Neural progenitor cell (in vitro differentiated cells): Measurements from ENCODE around the gene AKR1B1. TPM values are rescaled to one million over a fixed set of nuclear protein-coding genes. Genes with fewer than 3 reads are reported as not detected.

Experiments
- DNase-seq: peaks from one replicate; pipeline ENCODE4 v3.0.0-alpha.2; 2016; ENCODE audit warnings: low spot score
- H2AFZ ChIP-seq: fragments of 200-600 bp; sonication (generic); replicated peaks from 2 replicates; pipeline ENCODE4 v1.6.1; 2016; ENCODE audit warnings: antibody characterized with exemption
- H3F3A ChIP-seq: fragments of 200-600 bp; sonication (generic); 2 replicates; pipeline ENCODE4 v1.6.1; 2016; ENCODE audit warnings: antibody characterized with exemption, low read depth
- H3K27ac ChIP-seq: fragments of 200-600 bp; sonication (generic); 2 replicates; pipeline ENCODE4 v1.5.1; 2016; ENCODE audit warnings: mild to moderate bottlenecking
- H3K27me3 ChIP-seq: fragments of 200-600 bp; sonication (generic); 2 replicates; pipeline ENCODE4 v1.6.1; 2016; ENCODE audit warnings: mild to moderate bottlenecking, moderate library complexity
- H3K36me3 ChIP-seq: fragments of 200-600 bp; sonication (generic); 2 replicates; pipeline ENCODE4 v1.5.1; 2016
- H3K4me1 ChIP-seq: fragments of 200-600 bp; sonication (generic); 2 replicates; pipeline ENCODE4 v1.6.1; 2016; ENCODE audit warnings: mixed run types
- H3K4me2 ChIP-seq: fragments of 200-600 bp; sonication (generic); 2 replicates; pipeline ENCODE4 v1.6.1; 2016
- H3K4me3 ChIP-seq: fragments of 200-600 bp; sonication (generic); 2 replicates; pipeline ENCODE4 v1.5.1; 2016
- H3K79me2 ChIP-seq: fragments of 200-600 bp; sonication (generic); 2 replicates; pipeline ENCODE4 v1.6.1; 2016; ENCODE audit warnings: low read depth
- H3K9ac ChIP-seq: fragments of 200-600 bp; sonication (generic); 2 replicates; pipeline ENCODE4 v1.6.1; 2016
- H3K9me3 ChIP-seq: fragments of 200-600 bp; sonication (generic); 2 replicates; pipeline ENCODE4 v1.5.1; 2016; ENCODE audit warnings: low read depth
- H4K20me1 ChIP-seq: fragments of 200-600 bp; sonication (generic); 2 replicates; pipeline ENCODE4 v1.6.1; 2016; ENCODE audit warnings: low read depth
- H3K27ac Mint-ChIP-seq: 3 replicates; pipeline ENCODE4 v1.8.0; 2021; ENCODE audit warnings: mixed read lengths
- H3K27me3 Mint-ChIP-seq: 2 replicates; pipeline ENCODE4 v1.8.0; 2022; ENCODE audit warnings: low read depth, mild to moderate bottlenecking, inconsistent platforms, moderate library complexity, mixed read lengths; ENCODE audit not compliant: insufficient read depth
- H3K36me3 Mint-ChIP-seq: 3 replicates; pipeline ENCODE4 v1.8.0; 2021; ENCODE audit warnings: mixed read lengths
- H3K4me1 Mint-ChIP-seq: 3 replicates; pipeline ENCODE4 v1.8.0; 2021; ENCODE audit warnings: mixed read lengths
- H3K4me3 Mint-ChIP-seq: 3 replicates; pipeline ENCODE4 v1.8.0; 2021; ENCODE audit warnings: mild to moderate bottlenecking, moderate library complexity, mixed read lengths
- H3K9me3 Mint-ChIP-seq: 3 replicates; pipeline ENCODE4 v1.8.0; 2020; ENCODE audit warnings: mixed read lengths
- EZH2 ChIP-seq: fragments of 200-600 bp; sonication (generic); IDR thresholded peaks from 2 replicates; pipeline ENCODE4 v1.6.1; 2017; ENCODE audit warnings: antibody characterized with exemption, mild to moderate bottlenecking, moderate library complexity
- EZH2phosphoT487 ChIP-seq: fragments of 200-600 bp; sonication (generic); IDR thresholded peaks from 2 replicates; pipeline ENCODE4 v1.6.1; 2017; ENCODE audit warnings: antibody characterized with exemption
- total RNA-seq: library from RNA; depleted of rRNA; stranded (reverse); fragments of >200 nt; gene quantifications from 2 replicates; pipeline ENCODE4 v1.2.3, GENCODE V29; 2015; ENCODE audit warnings: low replicate concordance
- TF ChIP-seq, protein P1 (sequence below): fragments of 200-600 bp; sonication (generic); IDR thresholded peaks from 2 replicates; pipeline ENCODE4 v1.5.1; 2017; ENCODE audit warnings: antibody characterized with exemption, mild to moderate bottlenecking

The AKR1B1 gene
- total RNA-seq, 1 donor from 2014 or later = 105 TPM

GRCh38 chr7:134433430-134433829 lies 25.5 kb downstream of the AKR1B1 start:
- no peak overlapping the region for H3K9ac ChIP-seq
- H3K36me3 Mint-ChIP-seq = peaks cover under 1% of the 10 kb centered on the region

GRCh38 chr7:134432296-134433152 lies 26.4 kb downstream of the AKR1B1 start:
- Histone ChIP-seq H2AFZ (peak overlapping the region; percentile 96), H3K27me3 (peaks cover 32% of the 10 kb centered on the region), H3K9me3 (no peaks in the 10 kb centered on the region), H3K4me2 (peak overlapping the region; percentile 81), H3K36me3 (no peaks in the 10 kb centered on the region), H3K9ac (no peak overlapping the region), H4K20me1 (no peaks in the 10 kb centered on the region), H3K4me1 (no peaks in the 10 kb centered on the region), H3K79me2 (no peaks in the 10 kb centered on the region), H3K27ac (no peak overlapping the region), H3F3A (no peaks in the 10 kb centered on the region), H3K4me3 (peak overlapping the region; percentile 47)
- TF ChIP-seq, protein P1, sequence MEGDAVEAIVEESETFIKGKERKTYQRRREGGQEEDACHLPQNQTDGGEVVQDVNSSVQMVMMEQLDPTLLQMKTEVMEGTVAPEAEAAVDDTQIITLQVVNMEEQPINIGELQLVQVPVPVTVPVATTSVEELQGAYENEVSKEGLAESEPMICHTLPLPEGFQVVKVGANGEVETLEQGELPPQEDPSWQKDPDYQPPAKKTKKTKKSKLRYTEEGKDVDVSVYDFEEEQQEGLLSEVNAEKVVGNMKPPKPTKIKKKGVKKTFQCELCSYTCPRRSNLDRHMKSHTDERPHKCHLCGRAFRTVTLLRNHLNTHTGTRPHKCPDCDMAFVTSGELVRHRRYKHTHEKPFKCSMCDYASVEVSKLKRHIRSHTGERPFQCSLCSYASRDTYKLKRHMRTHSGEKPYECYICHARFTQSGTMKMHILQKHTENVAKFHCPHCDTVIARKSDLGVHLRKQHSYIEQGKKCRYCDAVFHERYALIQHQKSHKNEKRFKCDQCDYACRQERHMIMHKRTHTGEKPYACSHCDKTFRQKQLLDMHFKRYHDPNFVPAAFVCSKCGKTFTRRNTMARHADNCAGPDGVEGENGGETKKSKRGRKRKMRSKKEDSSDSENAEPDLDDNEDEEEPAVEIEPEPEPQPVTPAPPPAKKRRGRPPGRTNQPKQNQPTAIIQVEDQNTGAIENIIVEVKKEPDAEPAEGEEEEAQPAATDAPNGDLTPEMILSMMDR = peak; percentile 81
- TF ChIP-seq EZH2phosphoT487 = no peak
- H3K9me3 Mint-ChIP-seq = no peaks in the 10 kb centered on the region
- peak overlapping the region; percentile 77 for H3K4me3 Mint-ChIP-seq
- H3K36me3 Mint-ChIP-seq = no peaks in the 10 kb centered on the region
- no peak overlapping the region for H3K27ac Mint-ChIP-seq
- peaks cover 7% of the 10 kb centered on the region for H3K4me1 Mint-ChIP-seq
- H3K27me3 Mint-ChIP-seq = peaks cover under 1% of the 10 kb centered on the region
- DNase-seq = peak; percentile 90

More at GRCh38 chr7:134433430-134433829, 25.5 kb downstream of the AKR1B1 start:
- peaks cover 32% of the 10 kb centered on the region for H3K27me3 ChIP-seq
- no peaks in the 10 kb centered on the region for H3K9me3 ChIP-seq
- no peaks in the 10 kb centered on the region for H3K36me3 ChIP-seq
- TF ChIP-seq EZH2phosphoT487 (no peak), EZH2 (no peak)
- TF ChIP-seq, protein P1 = no peak
- no peak overlapping the region for H3K27ac ChIP-seq
- no peak for DNase-seq
- H3K4me2 ChIP-seq = no peak overlapping the region
- no peaks in the 10 kb centered on the region for H3K4me1 ChIP-seq
- no peaks in the 10 kb centered on the region for H4K20me1 ChIP-seq
- H3K27ac Mint-ChIP-seq = no peak overlapping the region
- H3K27me3 Mint-ChIP-seq = no peaks in the 10 kb centered on the region
- H3K4me1 Mint-ChIP-seq = peaks cover 7% of the 10 kb centered on the region
- H3K4me3 ChIP-seq = no peak overlapping the region
- peak overlapping the region; percentile 96 for H2AFZ ChIP-seq
- peaks cover under 1% of the 10 kb centered on the region for H3K9me3 Mint-ChIP-seq
- no peaks in the 10 kb centered on the region for H3K79me2 ChIP-seq
- no peaks in the 10 kb centered on the region for H3F3A ChIP-seq
- H3K4me3 Mint-ChIP-seq = no peak overlapping the region

DNA sequence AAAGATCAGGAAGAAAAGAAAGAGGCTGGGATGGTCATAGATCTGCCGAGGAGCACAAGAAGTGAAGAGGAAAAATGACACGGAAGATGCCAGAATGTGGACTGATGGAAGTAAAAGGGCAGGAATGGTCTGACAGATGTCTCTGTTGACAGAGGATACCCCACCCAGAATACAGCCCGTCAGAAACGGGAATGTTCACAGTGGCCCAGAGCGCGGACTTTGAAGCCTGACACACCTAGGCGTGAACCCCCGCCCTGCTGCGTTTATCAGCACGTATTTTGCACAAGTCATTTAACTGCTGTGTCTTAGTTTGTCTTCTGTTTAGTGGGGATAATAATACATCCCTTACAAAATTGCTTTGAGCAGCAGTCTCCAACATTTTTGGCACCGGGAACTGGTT lies 27.1 kb downstream of the AKR1B1 start:
- H3K4me3 Mint-ChIP-seq = no peak overlapping the region
- no peaks in the 10 kb centered on the region for H3K36me3 ChIP-seq
- H3K9me3 ChIP-seq = no peaks in the 10 kb centered on the region
- peak overlapping the region; percentile 96 for H2AFZ ChIP-seq
- peak overlapping the region; percentile 47 for H3K4me3 ChIP-seq
- H3K79me2 ChIP-seq = no peaks in the 10 kb centered on the region
- no peak for DNase-seq
- H3K9me3 Mint-ChIP-seq = no peaks in the 10 kb centered on the region
- H3K4me2 ChIP-seq = peak overlapping the region; percentile 81
- TF ChIP-seq EZH2phosphoT487 = no peak
- TF ChIP-seq, protein P1 = no peak
- no peak for TF ChIP-seq EZH2
- no peaks in the 10 kb centered on the region for H4K20me1 ChIP-seq
- no peaks in the 10 kb centered on the region for H3K36me3 Mint-ChIP-seq
- peaks cover 7% of the 10 kb centered on the region for H3K4me1 Mint-ChIP-seq
- peaks cover 2% of the 10 kb centered on the region for H3K27me3 Mint-ChIP-seq
- H3K9ac ChIP-seq = no peak overlapping the region
- no peaks in the 10 kb centered on the region for H3K4me1 ChIP-seq
- H3K27ac ChIP-seq = no peak overlapping the region
- H3K27me3 ChIP-seq = peaks cover 32% of the 10 kb centered on the region
- no peak overlapping the region for H3K27ac Mint-ChIP-seq
- no peaks in the 10 kb centered on the region for H3F3A ChIP-seq
